ENCODE measurements around the gene WDR45. TPM values are rescaled to one million over a fixed set of nuclear protein-coding genes. Genes with fewer than 3 reads are reported as not detected.

WDR45 gene
- total and polyA plus RNA-seq, 10 of the 15 experiments (the other 5 are each of a cell fraction or from before 2014, with no cell fraction given) = 5.9 to 30.9 (median 20.6) TPM

DNA sequence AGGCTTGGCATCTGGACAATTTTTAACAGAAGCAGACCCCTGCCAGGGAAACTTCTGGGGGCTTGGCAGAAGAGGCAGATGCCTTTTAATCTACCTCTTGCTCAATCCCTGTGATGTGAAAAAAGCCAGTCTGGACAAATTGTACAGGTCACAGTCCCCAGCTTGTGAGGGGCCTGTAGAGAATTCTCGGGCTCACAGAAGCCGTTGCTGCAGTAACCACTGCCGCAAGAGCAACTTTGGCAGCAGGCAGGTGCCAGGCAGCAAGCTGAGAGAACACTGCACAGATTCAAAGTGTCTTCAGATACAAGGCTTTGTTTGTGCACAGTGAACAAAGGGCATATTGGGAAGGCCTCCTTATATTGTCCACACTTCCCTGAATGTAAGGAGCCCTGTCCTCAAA, 32.1 kb upstream of the WDR45 start:
- WGBS (ENCODE audit: insufficient coverage, insufficient replicate concordance, low lambda C conversion rate, missing lambda C conversion rate) = 64% methylated on average over 3 of the region's 3 CpGs
- intact Hi-C loops (cut with micrococcal nuclease; ENCODE audit: unreplicated experiment) (no loop called here), in situ Hi-C loops (cut with MboI) (no loop called here)
- ChIA-PET POLR2A (interaction anchor here (0.6 kb wide), 1 partner anchor 1616 kb away, joined by 3 read pairs; no protein-coding TSS in a partner anchor), SMC1A (ENCODE audit: uncharacterized antibody, unreplicated experiment) (no interaction called here), RAD21 (ENCODE audit: unreplicated experiment) (no interaction called here), CTCF (no interaction called here)
- ATAC-seq = no peak
- H3K4me3 ChIP-seq = no peak overlapping the region
- no peaks in the 10 kb centered on the region for H3K9me3 ChIP-seq (replicated peaks; ENCODE audit: control insufficient read depth, insufficient read depth, low read length)
- H3K4me2 ChIP-seq (ENCODE audit: control insufficient read depth, insufficient read depth) = no peak overlapping the region
- DNase-seq (ENCODE audit: low read depth, low spot score) = no peak
- no peaks in the 10 kb centered on the region for H3K4me1 ChIP-seq (ENCODE audit: control insufficient read depth, insufficient read depth, low read length)
- no peak for FAIRE-seq
- no peaks in the 10 kb centered on the region for H3K27me3 ChIP-seq (replicated peaks in 1 of 2; ENCODE audit: control insufficient read depth in 2 of 2, insufficient read depth in 2 of 2, low read length in 1 of 2)
- no peak overlapping the region for H3K27ac ChIP-seq (ENCODE audit: control insufficient read depth, insufficient read depth)
- no peaks in the 10 kb centered on the region for H4K20me1 ChIP-seq (ENCODE audit: control insufficient read depth, insufficient read depth)
- BruUV-seq (replicated peaks) = no TSS peak
- H2AFZ ChIP-seq (ENCODE audit: control insufficient read depth, low read depth, low read length) = no peak overlapping the region
- H3K36me3 ChIP-seq (ENCODE audit: control insufficient read depth in 2 of 2, insufficient read depth in 2 of 2, low read length in 1 of 2) = peaks cover 1 to 5% of the 10 kb centered on the region in 2 experiments; a peak in 3 of 4 replicates
- TF ChIP-seq SREBF1 (IDR thresholded peaks at IDR 0.05; ENCODE audit: low read length) (no peak), E2F8 (IDR thresholded peaks at IDR 0.05; ENCODE audit: low read depth, partially characterized antibody) (no peak), RELB (IDR thresholded peaks at IDR 0.05; ENCODE audit: low read depth) (no peak), ZNF384 (IDR thresholded peaks at IDR 0.05; ENCODE audit: borderline replicate concordance, low read depth, low read length) (no peak), ZNF217 (IDR thresholded peaks at IDR 0.05) (no peak), MYB (IDR thresholded peaks at IDR 0.05; ENCODE audit: borderline replicate concordance, low read depth, low read length) (no peak), ASH2L (IDR thresholded peaks at IDR 0.05; ENCODE audit: borderline replicate concordance, low read depth) (no peak), BHLHE40 (IDR thresholded peaks at IDR 0.05; ENCODE audit: borderline replicate concordance in 1 of 2, low read depth in 2 of 2, low read length in 1 of 2) (no peak), NFYA (IDR thresholded peaks at IDR 0.05; ENCODE audit: borderline replicate concordance, low read depth, low read length) (no peak), TARDBP (IDR thresholded peaks at IDR 0.05; ENCODE audit: borderline replicate concordance) (no peak), NFYB (IDR thresholded peaks at IDR 0.05; ENCODE audit: insufficient read depth, low read depth, low read length) (no peak)
- TF ChIP-seq, protein P1, sequence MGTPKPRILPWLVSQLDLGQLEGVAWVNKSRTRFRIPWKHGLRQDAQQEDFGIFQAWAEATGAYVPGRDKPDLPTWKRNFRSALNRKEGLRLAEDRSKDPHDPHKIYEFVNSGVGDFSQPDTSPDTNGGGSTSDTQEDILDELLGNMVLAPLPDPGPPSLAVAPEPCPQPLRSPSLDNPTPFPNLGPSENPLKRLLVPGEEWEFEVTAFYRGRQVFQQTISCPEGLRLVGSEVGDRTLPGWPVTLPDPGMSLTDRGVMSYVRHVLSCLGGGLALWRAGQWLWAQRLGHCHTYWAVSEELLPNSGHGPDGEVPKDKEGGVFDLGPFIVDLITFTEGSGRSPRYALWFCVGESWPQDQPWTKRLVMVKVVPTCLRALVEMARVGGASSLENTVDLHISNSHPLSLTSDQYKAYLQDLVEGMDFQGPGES (IDR thresholded peaks at IDR 0.05) = no peak
- H3K79me2 ChIP-seq (ENCODE audit: control insufficient read depth, insufficient read depth, low read length) = no peaks in the 10 kb centered on the region
- H3K9ac ChIP-seq (ENCODE audit: control insufficient read depth, insufficient read depth, low read length) = no peak overlapping the region

All from GM12878 (cell line).